CD4-positive, alpha-beta T cell treated with Interleukin-4 for 1 hour (primary cell): Measurements from ENCODE around the gene CTIF.
"Not testable (repeated sequence)": the region's sequence is repeated elsewhere in the genome, so short reads cannot be mapped to it uniquely, and the experiment has no call there.

ENCODE experiments used
- DNase-seq, 2 donors: peaks; one replicate each; pipeline ENCODE4 v3.0.0-alpha.2; 2020 to 2022

CTIF gene

GRCh38 chr18:48538531-48539405 is at the start of gene CTIF:
TSS of gene CTIF (plus strand) at chr18:48539031. CDS start at chr18:48619566, 80,535 bp downstream.
- DNase-seq = peak; percentile 72 to 75

DNA sequence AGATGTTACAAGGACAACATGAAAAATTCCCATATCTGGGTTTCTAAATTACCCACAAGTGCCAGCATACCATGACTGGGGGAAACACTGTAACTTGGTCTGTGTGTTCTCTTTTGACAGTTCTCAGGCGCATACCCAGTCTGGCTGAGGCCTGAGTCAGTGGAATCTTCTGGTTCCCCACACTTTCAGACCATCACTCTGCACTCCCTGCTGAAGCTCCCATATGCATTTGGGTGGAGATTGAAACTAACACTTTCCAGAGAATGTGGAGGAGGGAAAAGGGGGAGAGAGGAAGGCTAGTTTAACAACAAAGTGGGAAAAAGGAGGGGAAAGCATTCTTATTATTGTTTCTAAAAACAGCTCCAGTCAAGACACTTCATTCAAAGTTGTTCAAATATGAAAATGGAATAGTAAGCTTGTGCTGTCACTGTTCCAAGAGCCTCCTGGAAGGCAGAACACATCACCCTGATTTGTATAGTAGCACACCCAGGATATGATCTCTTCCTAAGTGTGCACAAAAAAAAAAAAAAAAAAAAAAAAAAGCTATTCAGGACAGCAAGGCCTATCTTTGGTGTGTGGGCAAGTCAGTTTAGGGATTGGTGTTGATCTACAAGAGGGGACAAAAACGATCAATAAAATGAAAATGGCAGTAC is 48.1 kb upstream of the CTIF start:
- DNase-seq = no peak

DNA sequence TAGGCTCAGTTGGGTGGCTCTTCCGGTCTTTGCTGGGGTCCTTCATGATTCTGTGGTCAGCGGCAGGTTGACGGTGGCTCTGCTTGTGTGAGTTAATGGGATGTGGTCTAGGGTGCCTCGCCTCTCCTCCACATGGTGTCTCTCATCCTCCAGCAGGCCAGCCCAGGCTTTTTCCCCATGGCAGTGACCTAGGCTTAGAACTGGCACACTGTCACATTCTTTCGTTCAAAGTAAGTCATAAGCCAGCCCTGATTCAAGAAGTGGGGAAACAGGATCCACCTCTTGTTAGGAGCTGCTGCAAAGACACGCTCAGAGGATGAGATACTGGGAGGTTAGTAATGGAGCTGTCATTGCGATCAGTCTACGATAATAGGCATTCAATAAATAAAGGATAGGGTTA is 46.0 kb upstream of the CTIF start:
- DNase-seq = no peak

GRCh38 chr18:48493434-48494230 is 45.2 kb upstream of the CTIF start:
- DNase-seq = no peak

- DNase-seq = no peak
Observed at GRCh38 chr18:48497863-48498262, 41.0 kb upstream of the CTIF start.

GRCh38 chr18:48500517-48500916 is 38.3 kb upstream of the CTIF start:
- DNase-seq = no peak

GRCh38 chr18:48502906-48503305 is 35.9 kb upstream of the CTIF start:
- DNase-seq = no peak

GRCh38 chr18:48504819-48505218 is 34.0 kb upstream of the CTIF start:
- DNase-seq = no peak

DNA sequence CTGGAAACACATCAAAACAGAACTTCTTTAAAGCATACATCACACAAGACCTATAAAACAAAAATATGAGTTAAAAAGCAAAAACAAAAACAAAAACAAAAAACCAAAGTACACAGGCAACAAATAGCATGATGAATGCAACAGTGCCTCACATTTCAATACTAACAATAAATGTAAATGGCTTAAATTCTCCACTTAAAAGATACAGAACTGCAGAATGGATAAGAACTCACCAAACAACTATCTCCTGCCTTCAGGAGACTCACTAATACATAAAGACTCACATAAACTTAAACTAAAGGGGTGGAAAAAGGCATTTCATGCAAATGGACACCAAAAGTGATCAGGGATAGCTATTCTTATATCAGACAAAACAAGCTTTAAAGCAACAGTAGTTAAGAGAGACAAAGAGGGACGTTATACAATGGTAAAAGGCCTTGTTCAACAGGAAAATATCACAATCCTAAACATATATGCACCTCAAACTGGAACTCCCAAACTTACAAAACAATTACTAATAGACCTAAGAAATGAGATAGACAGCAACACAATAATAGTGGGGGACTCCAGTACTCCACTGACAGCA is 31.8 kb upstream of the CTIF start:
- DNase-seq = not testable (repeated sequence)

GRCh38 chr18:48512498-48512897 is 26.3 kb upstream of the CTIF start:
- DNase-seq = not testable (repeated sequence)

DNA sequence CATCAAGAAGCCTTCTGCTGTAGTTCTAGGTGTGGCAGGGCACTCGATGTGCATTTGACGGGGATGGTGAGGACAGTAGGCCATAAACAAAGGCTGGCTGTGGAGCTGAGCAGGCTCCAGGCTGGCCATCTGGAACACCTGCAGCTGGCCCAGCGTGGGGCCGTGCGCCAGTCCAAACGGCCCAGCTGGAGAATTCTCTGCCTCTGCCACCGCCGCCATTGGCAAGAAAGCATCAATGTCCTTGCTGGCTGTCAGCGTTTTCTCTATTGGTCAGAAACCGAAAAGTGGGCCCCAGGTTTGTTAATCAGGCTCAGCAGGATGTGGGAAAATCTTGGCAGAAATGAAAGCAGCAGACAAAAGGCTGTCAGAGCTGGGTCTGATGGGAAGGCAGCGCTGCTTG is 24.0 kb upstream of the CTIF start:
- DNase-seq = no peak

DNA sequence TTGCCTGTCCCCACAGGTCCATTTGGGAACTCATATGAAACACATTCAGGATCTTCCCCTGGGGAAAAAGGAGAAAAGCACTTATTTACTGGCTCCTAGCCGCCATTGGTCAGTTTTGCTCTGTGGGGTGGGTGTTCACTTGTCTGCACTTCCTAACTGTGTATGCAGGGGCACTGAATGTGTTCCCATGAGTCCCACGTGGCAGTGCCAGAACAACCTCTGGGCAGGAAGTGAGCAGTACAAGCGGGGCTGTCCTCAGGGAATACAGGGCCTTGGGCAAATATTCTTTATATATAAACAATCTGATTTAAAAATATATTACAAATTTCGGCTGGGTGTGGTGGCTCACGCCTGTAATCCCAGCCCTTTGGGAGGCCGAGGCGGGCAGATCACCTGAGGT is 21.8 kb upstream of the CTIF start:
- DNase-seq = no peak

- no peak for DNase-seq
Observed at GRCh38 chr18:48519431-48520100, 19.3 kb upstream of the CTIF start.

GRCh38 chr18:48521723-48522122 is 17.1 kb upstream of the CTIF start:
- no peak for DNase-seq

DNA sequence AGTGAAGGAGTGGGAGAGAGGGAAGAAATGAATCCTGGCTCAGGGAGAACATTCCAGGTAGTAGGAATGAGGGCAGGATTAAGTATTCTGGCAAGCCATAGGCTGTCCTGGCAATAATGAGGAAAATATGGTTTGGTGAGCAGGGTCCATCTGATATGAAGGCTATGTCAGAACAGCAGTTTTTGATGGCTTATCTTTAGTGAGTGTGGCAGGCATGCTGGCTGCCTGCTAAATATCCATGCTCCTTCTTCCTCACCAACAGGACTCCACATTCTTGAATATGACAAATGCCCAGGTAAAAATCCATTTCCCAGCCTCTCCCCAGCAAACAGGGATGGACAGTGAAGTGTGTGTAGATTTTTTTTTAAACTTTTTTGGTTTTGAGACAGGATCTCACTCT is 13.2 kb upstream of the CTIF start:
- no peak for DNase-seq

DNA sequence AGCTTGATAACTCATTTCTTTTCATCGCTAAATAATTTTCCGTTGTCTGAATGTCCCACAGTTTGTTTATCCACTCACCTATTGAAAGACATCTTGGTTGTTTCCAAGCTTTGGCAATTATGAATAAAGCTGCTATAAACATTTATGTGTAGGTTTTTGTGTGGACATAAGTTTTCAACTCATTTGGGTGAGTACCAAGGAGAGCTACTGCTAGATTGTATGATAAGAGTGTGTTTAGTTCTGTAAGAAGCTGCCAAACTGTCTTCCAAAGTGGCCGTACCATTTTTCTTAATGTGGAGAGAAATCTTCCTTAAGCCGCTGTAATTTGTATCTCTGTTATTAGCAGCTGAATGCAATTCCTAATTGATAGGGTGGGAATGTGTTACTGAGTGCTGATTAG is 11.4 kb upstream of the CTIF start:
- DNase-seq = no peak

GRCh38 chr18:48528861-48529260 is 10.0 kb upstream of the CTIF start:
- no peak for DNase-seq

- no peak for DNase-seq
Observed at GRCh38 chr18:48529796-48530195, 9.0 kb upstream of the CTIF start.

DNA sequence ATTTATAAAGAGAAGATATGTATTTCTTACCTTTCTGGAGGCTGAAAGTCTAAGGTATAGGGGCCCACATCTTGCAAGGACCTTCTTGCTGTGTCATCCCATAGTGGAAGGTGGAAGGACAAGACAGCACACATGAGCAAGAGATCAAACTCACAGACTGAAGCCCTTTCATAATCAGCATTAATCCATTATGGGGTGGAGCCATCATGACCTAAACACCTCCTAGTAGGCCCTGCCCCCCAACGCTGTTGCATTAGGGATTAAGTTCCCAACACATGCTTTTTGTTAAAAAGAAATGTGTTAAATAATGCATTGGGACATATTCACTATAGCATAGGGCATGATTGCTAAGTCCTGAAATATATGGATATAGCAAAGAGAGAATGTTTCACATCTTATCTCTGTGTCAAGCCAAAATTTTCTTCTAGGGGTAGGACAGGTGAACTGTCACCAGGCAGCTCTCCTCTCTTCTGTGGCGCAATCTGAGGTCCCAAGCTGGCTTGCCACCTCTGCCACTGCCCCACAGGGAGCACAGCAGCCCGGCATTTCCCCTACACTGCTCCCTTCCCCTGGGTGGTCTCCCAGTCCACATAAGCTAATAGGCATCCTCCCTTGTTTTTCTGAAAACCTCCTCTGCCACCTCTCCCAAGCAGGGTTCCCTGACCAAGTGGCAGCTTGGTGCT is 8.3 kb upstream of the CTIF start:
- no peak for DNase-seq

- no peak for DNase-seq
Observed at GRCh38 chr18:48531082-48531403, 7.8 kb upstream of the CTIF start.

DNA sequence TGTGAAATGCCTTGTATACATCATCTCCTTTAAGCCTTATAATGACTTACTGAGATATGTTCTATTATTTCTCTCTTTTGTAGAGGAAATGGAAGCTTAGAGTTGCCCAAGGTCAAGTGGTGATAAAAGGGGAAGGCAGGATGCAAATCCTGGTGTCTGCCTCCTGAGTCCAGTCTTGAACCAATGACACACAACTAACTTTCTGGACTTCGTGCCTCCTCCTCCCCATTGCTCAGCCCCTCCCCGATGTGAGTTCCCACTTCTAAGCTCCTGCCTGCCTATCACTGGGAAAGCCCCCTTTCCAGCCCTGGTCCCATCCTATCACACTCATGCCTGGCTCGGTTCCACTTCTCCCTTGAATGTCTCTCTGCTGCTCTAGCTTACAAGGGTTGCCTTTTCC is 6.9 kb upstream of the CTIF start:
- no peak for DNase-seq
